GM12873 (cell line): ENCODE results near the gene SRGAP3.

Experiments used
- TF ChIP-seq, protein P1 (sequence below): IDR thresholded peaks from 2 replicates; pipeline ENCODE4 v1.5.1; 2012; ENCODE audit warnings: low read depth, mild to moderate bottlenecking, moderate library complexity, low read length, control low read depth; ENCODE audit not compliant: insufficient read depth; ENCODE audit errors: missing control alignments

The SRGAP3 gene

GRCh38 chr3:9251055-9251786 lies 1.8 kb upstream of the SRGAP3 start:
- TF ChIP-seq, protein P1, sequence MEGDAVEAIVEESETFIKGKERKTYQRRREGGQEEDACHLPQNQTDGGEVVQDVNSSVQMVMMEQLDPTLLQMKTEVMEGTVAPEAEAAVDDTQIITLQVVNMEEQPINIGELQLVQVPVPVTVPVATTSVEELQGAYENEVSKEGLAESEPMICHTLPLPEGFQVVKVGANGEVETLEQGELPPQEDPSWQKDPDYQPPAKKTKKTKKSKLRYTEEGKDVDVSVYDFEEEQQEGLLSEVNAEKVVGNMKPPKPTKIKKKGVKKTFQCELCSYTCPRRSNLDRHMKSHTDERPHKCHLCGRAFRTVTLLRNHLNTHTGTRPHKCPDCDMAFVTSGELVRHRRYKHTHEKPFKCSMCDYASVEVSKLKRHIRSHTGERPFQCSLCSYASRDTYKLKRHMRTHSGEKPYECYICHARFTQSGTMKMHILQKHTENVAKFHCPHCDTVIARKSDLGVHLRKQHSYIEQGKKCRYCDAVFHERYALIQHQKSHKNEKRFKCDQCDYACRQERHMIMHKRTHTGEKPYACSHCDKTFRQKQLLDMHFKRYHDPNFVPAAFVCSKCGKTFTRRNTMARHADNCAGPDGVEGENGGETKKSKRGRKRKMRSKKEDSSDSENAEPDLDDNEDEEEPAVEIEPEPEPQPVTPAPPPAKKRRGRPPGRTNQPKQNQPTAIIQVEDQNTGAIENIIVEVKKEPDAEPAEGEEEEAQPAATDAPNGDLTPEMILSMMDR, result no peak

- TF ChIP-seq, protein P1, result peak; percentile 24
Measured at GRCh38 chr3:9250236-9250635, 790 bp upstream of the SRGAP3 start.

- TF ChIP-seq, protein P1, result no peak
Measured at GRCh38 chr3:9248522-9249271, 749 bp downstream of the SRGAP3 start.

DNA sequence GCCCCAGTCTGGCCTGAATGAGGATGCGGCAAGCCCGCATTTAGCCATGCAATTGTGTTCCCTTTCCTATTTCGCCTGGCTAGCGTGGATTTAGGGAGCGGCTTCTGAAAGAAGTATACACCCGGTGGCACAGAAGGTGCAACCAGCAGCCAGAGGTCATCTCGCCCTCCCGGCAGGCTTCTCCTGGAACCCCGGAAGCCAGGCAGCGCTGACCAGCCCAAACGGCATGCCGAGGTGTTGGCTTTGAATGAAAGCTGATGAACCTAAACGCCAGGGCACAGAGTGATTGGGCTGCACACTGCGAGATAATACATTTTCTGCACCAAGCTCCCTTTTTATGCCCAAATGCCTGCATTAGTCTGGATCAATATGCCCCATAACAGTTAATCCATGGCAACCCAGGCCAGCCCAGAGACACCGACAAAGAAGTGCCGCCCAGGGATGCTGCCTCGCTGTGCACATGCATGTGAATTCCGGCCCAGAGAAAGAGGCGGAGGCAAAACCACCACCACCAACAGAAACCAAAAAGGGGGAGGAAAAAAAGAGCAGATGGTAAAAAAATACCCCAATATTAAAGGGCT lies 1.4 kb downstream of the SRGAP3 start:
- TF ChIP-seq, protein P1, result no peak

GRCh38 chr3:9247361-9247940 lies 2.0 kb downstream of the SRGAP3 start:
- TF ChIP-seq, protein P1, result no peak

GRCh38 chr3:9246189-9246588 lies 3.3 kb downstream of the SRGAP3 start:
- TF ChIP-seq, protein P1, result no peak
